NCI-H526 treated with DMSO at 0.1 percent for 48 hours (cell line): ENCODE results near the gene SLC25A18.

Experiments used
- DNase-seq: peaks from one replicate; lab custom pipeline; 2025; lab: John Stamatoyannopoulos, UW

The SLC25A18 gene

DNA sequence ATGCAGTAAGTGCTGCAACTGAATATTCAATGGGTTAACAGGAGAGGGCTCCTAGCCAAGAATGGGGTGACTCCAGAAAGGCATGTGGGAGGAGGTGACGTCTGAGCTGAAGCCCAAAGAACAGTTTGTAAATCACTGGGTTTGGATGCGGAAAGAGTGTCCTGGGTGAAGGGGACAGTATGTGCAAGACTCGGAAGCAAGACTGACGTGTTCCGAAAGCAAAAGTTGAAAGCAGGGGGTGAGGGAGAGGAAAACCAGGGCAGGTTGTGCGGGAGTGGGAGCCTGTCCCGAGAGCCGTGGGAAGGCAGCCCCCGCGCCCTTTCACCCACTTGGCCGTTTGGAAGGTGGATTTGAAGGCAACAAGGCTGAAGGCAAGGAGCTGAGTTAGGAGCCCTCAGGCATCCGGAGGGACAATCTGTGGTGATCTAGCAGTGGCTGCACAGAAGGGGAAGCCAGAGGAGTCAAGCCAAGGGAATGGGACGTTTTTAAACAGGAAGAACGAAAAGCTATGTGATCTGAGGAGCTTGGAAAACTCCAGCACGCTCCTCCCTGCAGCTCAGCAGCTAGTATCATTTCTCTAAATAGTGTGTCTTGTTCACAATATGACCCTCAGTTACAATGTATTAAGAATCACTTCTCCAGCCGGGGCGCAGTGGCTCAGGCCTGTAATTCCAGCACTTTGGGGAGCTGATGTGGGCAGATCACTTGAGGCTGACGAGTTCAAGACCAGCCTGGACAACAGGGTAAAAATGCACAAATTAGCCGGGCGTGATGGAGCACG is 7.7 kb downstream of the SLC25A18 start:
- no peak for DNase-seq

DNA sequence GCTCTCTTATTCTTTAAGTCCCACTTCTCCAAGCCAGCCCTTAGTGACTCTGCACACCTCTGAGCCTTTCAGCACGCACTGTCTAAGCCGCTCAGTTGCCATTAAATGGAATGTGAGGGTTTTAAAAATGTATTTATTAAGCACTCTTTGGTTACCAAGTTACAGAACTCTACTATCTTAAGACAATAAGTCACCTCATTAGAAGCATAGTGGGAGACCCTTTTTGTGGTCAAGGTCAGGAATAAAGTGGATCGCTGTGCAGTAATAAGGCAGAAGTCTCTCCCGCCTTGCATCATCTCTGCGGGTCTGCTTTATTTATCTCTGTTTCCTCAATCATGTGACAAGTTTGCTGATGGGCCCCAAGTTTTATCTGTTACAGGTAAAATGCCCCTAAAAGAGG is 11.9 kb downstream of the SLC25A18 start:
- DNase-seq, result no peak

DNA sequence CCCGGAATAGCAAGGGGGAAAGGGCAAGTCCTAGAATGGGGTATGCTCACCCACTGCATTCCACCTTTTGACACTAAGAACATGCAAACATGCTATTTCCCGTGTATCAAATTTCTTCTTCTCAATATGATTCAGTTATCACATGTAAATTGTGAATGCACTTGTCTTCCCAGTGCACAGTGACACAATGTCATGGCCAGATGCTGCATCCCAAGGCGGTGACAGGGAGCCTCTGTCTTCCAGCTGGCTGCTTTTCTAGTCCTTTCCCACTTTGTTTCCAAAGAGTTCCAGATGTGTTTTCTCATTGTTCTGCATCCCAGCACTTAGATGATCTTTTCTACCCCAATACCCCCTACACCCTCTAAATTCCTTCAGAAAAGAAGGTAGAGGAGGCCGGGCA is 12.4 kb downstream of the SLC25A18 start:
- DNase-seq, result no peak

DNA sequence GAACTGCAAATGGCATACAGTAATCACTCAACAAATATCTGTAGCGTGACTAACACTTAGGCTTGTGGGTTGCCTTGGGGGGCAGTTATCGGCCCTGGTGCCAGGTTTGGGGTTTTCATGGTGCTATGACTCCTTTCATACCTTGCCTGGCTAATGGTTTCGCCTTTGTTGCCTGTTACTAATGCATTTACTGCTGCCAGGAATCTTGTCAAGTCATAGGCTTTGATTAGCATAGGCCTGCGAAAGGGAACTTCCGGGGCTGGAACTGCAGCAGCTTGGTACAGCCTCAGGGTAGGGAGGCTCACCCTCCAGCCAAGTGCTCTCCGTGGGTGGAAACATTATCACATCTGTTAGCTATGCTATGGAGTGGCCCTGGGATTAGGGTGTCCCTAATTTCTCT is 13.2 kb downstream of the SLC25A18 start:
- no peak for DNase-seq

DNA sequence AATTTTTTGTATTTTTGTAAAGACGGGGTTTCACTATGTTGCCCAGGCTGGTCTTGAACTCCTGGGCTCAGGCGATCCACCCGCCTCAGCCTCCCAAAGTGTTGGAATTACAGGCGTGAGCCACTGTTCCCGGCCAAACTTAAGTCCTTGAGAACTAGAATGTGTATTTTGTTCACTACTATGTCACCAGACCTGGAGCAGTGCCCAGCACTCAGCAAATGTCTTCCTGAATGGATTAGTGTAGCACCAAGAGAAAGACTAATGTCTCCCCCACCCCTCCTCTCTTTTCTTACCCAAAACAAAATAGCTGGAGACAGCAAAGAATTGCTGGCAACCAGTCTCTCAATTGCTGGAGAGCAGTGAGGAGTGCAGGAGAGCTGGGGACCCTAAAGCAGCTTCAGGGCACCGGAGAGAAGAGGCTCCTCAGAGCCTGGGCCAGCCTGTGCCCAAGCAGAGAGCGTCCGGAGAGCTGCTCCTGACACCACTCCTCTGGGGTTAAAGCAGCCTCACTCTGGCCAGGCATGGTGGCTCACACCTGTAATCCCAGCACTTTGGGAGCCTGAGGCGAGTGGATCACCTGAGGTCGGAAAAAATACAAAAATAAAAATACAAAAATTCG is 14.9 kb downstream of the SLC25A18 start:
- no peak for DNase-seq

DNA sequence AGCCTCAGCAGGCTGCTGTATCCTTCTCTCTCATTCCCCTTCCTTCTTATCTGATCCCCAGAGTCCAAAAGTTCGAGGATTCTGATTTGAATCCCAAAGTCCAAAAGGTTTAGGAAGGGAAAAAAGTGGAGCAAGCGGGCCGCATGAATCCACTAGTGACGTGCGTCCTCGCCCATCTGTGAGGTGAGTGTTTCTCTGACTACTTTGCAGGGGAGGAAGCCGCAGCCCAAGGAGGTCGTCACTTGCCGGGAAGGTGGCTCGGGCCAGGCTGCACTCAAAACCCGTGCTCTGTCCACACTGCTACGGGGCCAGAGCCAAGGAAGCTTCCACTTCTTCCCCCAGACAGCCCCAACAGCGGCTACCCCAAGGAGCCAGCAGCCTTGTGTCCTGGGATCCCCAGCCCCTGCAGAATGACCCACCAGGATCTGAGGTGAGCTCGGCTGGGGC is 16.3 kb downstream of the SLC25A18 start:
- no peak for DNase-seq

DNA sequence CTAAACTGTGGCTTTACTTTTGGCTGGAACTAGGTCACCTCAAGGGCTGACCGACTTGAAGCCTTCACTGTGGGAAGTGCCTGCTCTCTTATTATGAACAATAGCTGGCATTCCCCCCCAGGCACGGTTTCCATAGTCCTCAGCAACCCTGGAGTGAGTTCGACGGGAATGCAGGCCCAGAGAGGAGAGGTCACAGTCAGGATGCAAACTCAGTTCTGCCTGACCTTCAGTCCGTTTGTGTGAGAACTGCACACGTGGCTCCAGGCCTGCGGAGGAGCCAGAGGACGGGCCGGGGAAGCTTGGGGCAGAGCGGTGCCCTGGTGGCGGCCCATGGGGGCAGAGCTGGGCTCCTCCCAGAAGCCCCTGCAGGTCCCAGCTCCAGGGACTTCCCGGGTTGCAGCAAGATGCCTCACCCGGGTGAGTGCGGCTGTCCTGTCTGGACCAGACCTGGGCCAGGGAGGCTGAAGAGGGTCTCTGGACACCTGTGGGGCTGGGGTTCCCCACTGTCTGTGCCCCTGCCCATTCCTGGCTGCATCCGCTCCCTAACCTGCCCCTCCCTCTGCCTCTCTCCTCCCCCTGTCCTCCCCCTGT is 17.2 kb downstream of the SLC25A18 start:
- DNase-seq, result no peak

DNA sequence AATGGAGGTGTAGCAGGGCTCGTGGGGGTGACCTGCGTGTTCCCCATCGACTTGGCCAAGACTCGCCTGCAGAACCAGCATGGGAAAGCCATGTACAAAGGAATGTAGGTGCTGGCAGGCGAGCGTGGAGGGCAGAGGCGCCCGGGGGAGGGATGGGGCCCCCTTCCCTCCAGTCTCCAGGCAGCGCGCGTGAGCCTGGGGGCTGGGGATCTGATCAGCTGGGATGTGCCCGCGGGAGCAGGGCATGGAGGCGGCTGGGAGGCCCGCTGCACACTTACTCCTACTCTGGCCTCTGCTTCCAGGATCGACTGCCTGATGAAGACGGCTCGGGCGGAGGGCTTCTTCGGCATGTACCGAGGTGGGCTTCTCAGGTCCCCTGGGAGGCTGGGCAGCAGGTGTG is 17.8 kb downstream of the SLC25A18 start:
- no peak for DNase-seq

DNA sequence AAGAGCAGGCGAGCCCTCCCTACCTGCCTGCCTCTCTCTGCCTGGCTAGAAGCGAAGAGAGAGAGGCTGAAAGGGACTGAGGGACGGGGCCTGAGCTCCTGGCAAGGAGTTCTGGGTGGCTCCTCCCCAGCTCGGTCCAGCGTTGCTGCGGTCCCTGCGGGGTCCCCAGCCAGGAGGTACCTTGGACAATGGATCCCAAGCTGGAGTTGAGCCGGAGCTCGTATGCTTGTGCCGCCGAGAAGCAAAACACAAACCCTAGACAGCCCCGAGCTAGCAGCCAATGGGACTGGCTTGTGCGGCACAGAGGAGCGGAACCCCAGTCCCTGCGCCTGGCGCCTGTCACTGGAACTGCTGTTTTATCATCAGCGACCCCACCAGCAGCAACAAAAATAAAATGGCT is 18.3 kb downstream of the SLC25A18 start:
- DNase-seq, result no peak

DNA sequence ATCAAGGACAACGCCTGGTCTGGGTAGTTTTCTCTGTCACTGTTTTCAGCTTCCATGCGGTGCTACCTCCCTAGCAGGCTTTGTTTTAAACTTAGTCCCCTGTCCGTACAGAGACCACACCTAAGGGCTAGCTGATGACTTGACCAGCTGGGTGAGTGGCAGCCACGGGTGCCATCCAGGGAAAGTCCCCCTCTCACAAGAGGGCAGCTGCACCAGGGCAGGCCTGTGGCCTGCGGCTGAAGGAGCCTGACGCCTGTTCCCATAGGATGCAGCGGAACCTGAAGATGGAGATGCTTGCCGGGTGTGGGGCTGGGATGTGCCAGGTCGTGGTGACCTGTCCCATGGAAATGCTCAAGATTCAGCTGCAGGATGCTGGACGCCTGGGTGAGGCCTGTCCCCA is 19.9 kb downstream of the SLC25A18 start:
- DNase-seq, result no peak

DNA sequence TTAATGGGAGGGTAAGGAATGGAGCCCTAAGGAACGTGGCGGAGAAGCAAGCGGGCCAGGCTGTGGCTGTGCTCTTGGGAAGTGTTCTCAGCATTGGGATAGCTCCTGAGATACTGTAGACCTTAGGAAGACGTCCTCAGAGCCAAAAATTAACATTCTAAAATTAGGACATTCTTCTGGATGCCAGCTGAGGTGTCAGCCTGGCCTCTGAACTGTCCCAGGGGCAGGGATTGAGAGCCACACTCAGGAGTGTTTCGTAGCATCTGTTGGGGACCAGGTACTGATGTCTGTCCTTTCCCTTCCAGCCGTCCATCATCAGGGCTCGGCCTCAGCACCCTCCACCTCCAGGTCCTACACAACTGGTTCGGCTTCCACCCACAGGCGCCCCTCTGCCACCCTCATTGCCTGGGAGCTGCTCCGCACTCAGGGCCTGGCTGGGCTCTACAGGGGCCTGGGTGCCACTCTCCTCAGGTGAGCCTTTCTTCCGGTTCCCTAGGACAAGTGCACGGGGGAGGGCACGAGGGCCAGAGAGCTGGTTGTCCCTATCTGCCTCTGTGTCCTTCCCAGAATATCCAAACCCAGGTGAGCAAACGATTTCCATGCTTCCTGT is 23.6 kb downstream of the SLC25A18 start:
- DNase-seq, result no peak

DNA sequence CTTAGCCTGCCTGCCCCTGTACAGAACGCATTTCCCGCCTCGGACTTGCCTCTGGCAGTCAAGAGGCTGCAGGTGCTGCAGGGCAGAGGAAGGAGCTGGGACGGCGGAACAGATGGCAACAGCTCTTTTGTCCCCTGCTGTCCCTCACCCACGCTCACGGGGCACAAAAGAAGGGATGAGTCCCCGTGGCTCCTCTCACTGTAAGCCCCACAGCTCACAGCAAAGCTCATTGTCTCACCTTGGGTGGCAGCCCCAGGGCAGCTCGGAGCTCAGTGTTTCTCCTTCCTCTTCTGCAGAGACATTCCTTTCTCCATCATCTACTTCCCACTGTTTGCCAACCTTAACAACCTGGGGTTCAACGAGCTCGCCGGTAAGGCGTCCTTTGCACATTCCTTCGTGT is 24.3 kb downstream of the SLC25A18 start:
- DNase-seq, result no peak

DNA sequence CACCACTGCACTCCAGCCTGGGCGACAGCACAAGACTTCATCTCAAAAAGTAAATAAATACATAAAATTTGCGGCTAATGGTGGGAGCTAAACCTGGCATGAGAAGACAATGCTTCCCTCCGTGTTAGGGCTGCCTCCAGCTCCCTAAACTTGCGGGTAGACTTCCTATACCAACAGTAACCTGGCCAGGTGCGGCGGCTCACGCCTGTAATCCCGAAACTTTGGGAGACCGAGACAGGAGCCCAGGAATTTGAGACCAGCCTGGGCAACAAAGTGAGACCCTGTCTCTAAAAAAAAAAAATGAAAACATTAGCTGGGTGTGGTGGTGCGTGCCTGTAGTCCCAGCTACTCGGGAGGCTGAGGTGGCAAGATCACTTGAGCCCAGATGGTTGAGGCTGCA is 25.3 kb downstream of the SLC25A18 start:
- DNase-seq, result no peak

DNA sequence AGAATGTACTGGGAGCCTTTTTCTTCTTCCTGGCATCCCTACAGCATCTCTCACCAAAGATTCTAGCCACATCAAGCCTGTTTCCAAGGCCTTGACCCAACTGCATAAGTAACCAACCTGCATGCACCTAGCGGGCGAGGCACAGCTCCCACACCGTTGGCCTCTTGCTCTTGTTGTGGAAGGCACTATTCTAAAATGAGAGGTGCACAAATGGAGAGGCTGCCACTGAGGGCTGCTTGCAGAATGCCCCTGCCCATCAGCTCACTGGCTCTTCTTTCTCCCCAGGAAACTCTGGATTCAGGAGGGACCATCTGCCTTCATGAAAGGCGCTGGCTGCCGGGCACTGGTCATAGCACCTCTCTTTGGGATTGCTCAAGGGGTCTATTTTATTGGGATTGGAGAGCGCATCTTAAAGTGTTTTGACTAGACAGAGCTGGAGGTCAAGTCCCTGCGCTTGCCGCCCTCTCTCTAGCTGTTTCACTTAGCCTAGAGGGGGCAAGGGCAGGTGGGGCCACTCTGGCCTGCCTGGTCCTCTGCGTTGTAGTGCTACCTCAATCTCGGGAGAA is 26.6 kb downstream of the SLC25A18 start:
- no peak for DNase-seq

DNA sequence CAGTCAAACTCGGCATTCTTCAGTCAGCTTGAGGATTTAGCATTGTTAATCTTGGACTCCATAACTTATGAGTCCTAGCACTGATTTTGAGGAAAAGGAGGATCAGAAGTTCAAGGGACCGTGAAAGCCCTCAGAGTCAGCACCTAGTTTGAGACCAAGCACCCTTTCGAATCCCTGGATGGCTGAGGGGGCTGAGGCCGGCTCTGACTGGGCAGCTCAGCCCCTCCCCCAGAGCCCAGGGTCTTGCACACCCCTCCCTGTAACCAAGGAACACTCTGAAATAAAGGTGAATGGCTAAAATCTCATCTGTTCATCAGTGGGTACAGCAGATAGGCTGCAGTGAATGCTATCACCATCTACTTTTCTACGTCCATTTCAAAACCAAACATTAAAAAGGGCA is 27.3 kb downstream of the SLC25A18 start:
- DNase-seq, result no peak

DNA sequence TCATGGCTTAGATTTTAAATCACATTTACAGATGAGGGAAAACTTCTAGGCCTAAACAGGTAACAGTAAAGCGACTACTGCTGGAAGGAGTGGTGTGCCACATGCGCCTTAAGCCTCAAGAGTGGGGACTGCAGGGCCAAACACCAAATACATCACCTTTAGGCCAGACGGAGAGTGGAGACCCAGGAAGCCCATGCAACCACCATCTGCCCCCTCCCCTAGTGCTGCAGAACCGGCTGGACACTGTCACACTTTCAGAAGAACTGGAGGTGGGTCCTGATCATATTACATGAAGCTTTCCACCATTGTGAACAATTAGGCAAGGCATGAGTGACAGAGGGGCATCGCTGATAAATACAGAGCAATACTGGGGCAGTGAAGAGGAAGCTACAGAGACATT is 28.9 kb downstream of the SLC25A18 start:
- no peak for DNase-seq

DNA sequence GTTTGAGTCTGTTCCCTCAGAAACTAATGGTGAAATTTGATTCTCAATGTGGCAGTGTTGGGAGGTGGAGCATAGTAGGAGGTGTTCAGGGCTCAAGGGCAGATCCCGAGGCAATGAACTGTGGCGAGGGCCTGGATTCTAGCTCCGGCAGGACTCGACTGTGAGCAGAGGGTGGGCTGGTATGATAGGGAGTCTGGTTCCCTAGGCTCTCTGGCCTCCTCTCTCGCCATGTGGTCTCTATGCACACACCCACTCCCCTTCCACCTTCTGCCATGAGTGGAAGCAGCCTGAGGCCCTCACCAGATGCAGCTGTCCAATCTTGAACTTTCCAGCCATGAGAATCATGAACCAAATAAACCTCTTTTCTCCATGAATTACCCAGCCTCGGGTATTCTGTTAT is 32.9 kb downstream of the SLC25A18 start:
- no peak for DNase-seq

DNA sequence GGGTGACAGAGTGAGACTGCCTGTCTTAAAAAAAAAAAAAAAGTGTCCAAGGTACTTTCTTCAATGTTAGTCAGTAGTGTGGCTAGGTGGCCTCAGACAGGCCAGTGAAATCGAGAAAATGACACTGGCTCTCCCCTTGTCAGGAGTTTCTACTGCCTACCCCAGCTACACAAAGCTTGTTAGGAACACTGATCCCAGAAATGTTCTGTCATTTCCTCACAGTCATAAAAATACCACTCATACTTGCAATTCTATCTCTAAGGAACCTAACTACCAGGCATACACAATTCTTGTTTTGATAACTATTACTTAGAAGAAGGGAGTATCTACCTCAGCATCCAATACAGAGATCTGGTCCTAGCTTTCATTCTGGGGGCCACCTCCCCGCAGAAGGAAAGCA is 33.9 kb downstream of the SLC25A18 start:
- no peak for DNase-seq

DNA sequence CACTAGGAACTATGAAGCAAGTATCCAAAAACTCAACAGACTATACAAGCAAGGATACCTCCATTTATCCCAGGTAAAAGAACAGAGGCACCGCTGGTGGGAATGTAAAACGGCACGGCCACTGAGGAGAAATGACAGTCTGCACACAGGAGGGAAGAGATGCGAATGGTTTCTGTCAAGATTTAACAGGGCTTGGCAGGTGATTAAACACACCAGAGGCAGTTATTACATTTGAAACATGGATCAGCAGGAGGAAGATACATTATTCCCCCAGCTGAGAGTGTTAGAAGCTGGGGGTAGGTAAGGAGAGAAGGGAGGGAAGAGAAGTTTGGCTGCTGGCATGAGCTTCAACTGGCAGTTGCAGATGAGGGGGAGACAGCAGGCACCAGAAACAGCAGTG is 35.0 kb downstream of the SLC25A18 start:
- no peak for DNase-seq

DNA sequence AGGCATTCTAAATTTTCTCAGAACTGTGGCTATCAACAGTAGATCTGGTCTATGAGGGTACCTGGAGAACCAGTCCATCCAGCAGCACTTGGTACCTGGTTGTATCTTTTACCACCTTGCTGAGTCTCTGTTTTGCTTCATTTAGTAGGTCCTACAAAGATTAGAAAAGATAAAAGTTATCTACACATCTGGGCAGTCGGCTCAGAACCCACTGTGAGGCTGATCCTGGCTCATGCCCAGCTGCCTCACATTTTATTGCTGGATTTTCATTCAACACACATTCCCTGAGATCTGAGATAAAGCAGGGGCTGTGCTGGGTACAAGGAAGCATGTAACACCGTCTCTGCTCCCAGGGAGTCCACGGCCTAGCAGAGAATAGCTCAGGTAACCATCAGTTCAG is 37.7 kb downstream of the SLC25A18 start:
- no peak for DNase-seq

DNA sequence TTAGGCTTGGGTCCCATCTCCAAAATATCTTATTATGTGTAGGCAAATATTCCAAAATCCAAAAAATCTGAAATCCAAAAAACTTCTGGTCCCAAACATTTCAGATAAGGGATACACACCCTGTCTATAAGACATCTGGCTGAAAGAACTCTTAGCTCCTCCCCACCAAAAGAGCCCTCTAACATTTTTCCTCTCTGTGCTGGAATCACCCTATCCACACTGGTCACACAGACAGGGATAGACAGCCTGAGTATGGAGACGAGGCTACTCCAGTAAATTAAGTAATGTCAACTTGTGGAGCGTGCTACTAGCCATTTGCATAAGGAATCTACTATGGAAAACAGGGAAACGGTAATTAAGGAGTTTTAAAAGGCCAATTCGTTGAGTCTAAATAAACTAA is 40.4 kb downstream of the SLC25A18 start:
- no peak for DNase-seq

DNA sequence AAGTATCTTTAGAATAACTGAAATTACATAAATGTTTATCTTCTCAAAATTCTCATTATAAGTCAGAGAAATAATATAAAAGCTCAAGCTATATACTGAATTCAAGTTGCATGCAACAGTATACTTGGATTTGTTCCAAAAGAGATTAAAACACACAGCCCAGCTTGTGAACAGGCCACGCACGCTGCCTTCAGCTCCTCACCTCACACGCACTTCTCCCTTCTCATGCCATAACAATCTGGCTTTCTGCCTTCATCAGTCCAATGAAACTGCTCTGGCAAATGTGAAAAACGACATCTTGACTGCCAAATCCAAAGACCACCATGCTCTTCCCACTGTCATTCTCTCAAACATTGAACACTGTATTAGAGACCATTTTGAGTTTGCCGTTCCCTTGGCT is 43.2 kb downstream of the SLC25A18 start:
- DNase-seq, result no peak
